Mesenteric fat pad (tissue), 1 donor: ENCODE data around the gene BID. TPM values are rescaled to one million over a fixed set of nuclear protein-coding genes. Genes with fewer than 3 reads are reported as not detected.
"Not testable (repeated sequence)": the region's sequence is repeated elsewhere in the genome, so short reads cannot be mapped to it uniquely, and the experiment has no call there.

Experiments
- DNase-seq: peaks from one replicate; pipeline ENCODE4 v3.0.0-alpha.2; 2020; ENCODE audit warnings: low spot score
- total RNA-seq: library from RNA; stranded (reverse); fragmentation: NEBNext Ultra II Directional; extraction: Animal tissue kit (Norgen Biotek cat#: 25700); gene quantifications from one replicate; pipeline ENCODE4 v1.2.1, GENCODE V29; 2021
- donor health status: DM: yes; HTN: yes; CAD: no.

BID gene
- total RNA-seq, 1 donor from 2014 or later = 30.6 TPM

DNA sequence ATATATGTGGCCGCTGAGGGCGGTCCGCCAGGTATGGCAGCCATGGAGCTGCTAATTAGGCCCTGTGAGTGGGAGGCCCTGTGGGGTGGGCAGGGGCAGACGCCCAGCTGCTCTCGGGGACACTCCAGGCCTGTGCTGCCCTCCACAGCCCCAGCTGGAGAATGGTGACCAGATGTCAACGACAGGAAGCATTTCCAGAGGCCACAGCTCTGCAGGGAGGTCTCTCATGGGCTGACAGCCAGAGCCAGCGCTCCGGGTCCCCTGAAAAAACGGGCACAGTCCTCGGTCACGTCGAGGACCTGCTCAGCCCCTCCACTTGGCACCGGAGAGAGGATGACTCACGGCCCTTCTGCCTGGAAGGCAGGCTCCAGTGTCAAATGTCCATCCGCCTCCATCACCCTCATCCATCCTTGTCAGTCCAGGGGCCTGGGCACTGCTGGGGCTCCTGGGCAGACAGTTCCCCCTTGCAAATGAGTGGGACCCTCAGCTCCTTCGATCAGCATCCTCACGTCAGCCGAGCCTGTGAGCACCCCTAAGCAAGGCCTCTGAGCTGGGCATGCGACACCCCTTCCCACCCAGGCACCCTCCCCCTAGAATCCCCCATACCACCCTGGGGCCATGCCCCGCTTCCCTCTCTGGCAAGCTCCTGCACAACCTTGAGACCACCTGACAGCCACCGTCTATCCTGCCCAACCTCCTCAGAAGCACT is 1.9 kb downstream of the BID start:
- DNase-seq = no peak

DNA sequence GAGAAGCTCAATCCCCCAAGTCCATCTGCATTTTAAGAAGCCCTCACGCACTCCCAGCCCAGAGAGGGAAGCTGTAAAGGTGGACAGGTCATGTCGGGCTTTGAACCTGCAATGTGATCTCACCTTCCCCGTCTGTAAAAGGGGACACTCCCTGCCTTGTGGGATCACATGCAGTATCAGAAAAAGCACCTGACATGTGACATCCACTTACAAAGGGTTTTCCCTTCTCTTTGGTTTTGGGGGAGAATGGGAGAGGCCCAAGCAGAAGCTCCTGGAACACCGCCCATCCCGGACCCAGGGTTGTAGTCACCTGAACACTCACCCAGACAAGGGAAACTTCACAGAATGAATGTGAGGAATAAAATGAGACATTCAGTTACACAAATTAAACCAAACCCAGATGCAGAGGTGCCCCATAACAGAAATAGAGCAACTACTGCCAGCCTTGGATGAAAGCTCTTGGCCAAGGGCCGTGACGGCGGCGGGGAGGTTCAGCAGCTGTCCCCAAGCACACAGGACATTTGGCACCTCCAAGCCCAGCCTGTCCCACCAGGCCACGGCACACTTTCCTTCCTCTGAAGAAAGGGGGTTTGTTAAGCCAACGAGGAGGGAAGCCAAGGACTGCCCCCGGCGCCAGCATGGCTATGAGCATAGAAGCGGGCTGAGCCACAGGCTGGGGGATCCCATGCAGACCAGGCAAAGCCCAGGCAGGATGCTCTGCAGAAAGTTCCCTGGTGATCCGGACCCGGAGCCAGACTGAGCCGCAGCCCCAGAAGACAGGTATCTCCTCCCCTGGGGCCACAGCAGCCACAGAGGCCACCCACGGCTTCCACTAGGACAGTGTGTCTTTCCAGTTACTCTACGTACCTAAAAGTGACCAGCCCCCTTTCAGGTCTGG is 3.8 kb downstream of the BID start:
- DNase-seq = no peak

DNA sequence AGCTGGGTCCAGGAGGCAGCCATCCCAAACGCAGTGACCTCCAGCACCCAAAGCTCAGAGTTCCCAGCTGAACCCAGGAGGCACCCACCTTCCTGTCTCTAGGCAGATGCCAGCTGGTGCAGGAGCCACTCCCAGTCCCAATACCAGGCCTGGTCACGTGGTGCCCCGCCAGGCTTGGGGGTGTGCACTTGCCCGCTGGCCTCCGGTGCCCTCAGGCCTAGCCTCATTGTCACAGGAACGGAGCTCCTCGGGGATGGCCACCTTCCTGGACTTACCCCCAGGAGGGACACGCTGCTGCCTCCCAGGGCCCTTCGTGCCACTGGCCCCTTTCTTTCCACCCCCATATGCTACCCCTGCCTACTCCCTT is 4.6 kb downstream of the BID start:
- DNase-seq = no peak

DNA sequence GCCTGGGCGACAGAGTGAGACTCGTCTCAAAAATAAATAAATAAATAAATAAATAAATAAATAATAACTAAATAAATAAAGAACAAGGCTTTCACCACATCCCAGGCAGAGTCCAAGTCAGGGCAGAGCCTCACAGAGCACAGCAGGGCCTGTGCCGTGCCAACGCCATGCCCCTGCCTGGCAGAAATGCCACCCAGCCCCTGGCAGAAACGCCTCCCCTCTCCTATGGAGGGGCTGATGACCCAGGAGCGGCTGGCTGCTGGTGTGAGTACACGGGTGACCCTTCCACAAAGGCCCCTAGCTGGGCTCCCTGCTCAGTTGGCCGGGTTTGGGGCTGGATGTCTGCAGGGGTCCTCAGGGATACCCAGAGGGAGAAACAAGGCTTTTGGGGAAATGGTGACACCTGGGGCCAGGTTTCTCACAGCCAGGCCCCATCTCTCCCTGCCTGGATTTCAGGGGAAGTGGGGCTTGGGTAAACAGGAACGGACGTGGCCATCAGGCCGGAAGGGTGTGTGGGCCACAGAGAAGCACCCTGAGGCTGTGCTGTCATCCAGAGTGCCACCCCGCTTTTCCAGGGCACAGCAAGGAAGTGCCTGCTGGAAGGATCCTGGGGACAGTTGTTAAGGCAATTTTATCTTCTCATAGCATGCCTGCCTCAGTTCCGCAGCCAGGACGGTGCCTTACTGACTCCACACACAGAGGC is 5.1 kb downstream of the BID start:
- no peak for DNase-seq

DNA sequence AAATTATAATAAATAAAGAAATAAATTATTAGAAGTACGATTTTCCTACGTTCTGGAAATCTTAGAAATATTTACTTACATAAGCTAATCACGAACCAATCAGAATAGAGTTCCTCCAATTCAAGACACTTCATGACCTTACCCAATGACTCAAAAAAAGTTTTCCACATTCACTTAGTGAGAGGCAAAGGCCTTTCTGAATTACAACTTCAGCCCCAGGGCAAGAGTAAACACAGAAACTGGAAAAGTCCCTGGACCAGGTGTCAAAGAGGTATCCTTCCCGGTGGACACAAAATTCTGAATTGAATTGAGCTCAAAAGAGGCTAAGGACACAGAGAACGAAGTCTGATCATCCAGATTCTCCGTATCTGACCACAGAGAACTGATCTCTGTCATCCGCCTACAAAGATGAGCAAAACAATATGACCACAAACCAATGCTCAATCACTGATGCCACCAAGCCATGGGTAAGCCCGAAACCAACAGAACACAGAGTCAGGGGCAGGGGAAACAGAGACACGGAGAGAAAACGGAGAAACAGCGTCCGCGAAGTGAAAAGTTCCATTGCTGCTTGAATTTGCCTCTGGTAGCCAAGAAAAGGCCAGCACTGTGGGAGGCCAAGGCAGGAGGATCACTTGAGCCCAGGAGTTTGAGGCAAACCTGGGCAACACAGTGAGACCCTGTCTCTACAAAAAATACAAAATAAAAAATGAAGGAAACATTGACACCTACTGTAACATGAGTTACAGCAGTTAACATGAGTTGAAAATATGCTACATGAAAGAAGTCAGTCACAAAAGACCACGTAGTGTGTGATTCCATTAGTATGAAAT is 6.8 kb downstream of the BID start:
- no peak for DNase-seq

DNA sequence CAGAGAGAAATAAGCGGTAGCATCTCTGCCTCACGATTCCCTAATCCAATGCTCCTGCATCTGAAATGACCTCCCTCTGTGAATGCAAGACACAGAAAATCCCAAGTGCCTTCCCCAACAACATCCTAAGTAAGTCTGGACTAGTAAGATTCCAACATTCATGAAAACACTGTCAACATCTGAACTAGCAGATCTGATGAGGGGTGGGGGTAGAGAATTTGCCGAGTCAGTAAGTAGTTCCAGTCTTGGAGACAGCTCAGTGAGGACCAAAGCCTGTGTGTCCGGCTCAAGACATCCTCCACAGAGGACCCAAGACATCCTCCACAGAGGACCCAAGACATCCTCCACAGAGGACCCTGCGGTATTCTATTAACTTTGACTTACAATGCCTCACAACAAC is 9.4 kb downstream of the BID start:
- DNase-seq = not testable (repeated sequence)

DNA sequence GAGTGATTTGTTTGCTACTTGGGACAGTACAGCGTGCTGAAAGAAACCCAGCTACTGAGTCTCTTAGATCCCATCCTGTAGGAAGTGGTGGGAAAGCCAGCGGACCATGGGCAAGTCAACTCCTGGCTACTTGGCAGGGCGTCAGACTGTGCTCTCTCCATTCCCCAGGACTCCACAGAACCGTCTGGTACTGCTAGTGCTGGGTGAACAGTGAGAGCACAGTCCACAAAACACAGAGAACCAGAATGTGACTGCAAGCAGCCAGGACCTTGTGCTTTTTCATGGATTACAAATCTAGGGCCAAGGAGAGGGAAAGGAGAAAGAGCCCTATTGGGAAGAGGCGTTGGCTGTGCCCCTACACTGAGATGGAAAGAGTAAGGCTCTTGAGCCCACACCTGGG is 10.2 kb downstream of the BID start:
- DNase-seq = no peak

DNA sequence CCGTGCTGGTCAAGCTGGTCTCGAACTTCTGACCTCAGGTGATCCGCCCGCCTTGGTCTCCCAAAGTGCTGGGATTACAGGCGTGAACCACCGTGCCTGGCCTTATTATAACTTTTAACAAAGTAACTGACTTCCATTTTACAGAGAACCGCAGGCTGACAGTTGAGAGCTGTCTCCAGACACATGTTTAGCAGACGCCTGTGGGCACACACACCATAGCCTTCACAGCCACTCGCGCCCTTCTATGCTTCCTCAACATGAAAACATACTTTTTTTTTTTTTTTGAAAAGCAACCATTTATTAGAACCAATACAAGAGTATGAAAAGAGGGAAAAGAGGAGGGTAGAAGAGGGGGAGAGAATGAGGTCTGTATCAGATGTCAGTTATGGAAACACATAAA is 10.8 kb downstream of the BID start:
- DNase-seq = not testable (repeated sequence)

DNA sequence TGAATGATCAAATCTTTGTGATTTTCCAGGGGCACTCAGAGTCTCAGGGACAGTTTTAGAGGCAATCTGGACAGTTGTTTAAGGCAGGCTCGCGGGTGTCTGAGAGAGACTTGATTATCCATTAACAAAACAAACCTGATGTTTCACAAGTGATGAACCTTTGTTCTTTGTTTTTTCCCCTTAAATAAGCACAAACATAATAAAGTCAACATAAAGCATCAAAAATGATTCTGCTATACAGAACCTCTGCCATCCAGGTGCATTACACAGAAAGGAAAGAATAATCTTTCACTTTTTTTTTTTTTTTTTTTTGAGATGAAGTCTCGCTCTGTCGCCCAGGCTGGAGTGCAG is 13.2 kb downstream of the BID start:
- DNase-seq = no peak

DNA sequence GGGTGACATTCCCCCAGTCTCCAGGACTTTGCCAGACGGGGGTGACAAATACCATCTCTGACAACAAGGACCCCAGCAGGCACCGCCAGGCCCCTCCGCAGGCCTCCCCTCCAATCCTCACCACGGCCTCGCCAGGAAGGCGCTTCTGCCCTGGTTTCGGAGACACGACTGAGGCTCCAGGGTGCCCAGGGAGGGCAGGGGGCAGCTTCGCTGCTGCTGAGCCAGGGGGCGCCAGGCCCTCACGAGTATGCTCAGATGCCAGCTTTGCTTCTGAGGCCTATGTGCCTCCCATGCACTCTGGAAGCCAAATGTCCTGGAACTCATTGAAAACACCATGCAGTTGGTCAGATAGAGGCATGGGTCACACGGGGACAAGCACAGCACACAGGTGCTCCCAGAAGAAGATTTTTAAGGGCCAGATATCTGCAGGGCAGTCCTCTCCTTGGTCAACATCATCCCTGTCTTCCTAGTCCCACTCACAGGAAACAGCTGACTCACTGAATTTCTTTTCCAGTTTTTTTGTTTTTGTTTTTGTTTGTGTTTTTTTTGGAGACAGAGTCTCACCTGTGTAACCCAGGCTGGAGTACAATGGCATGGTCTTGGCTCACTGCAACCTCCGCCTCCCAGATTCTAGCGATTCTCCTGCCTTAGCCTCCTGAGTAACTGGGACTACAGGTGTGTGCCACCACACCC is 19.9 kb downstream of the BID start:
- no peak for DNase-seq

DNA sequence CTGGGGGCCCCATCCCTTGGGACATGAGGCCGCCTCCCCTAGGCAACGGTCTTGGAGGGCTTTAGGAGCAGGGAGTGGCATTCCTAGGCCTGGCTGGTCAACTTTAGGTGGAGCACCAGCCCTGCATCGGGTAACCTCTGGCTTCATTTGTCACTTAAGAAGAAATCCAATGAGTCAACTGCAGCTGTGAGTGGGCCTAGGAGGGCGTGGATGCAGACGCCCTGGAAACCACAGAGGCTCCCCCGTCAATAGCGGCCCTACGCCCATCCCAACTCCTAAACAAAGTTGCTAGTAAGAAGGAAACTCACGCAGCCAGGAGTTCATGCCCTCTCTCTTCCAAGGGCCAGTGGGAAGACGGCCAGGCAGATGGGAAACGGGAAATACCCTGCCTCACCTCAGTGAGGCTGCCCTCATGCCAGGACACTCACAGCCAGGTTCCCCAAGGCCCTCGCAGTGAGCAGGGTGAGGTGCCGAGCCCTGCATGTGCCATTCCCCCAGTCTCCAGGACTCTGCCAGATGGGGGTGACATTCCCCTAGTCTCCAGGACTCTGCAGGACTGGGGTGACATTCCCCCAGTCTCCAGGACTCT is 20.8 kb downstream of the BID start:
- no peak for DNase-seq

DNA sequence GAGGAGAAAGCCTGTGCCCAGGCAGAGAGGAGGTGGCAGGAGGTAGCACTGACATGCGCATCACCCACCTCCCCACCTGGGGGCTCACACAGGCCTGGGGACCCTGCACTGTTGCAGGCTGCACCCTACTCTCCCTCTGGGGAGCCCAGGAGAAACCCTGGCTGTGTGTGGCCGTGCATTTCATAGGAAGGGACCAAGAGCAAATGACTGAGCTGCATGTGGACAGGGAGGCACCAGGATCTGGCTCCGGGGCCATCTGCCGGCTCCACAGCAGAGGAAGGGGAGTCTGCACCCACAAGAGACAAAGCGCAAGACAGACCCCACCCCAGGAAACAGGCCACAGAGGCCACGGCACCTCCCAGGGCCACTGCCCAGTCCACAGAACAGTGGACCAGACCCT is 22.7 kb downstream of the BID start:
- DNase-seq = no peak

DNA sequence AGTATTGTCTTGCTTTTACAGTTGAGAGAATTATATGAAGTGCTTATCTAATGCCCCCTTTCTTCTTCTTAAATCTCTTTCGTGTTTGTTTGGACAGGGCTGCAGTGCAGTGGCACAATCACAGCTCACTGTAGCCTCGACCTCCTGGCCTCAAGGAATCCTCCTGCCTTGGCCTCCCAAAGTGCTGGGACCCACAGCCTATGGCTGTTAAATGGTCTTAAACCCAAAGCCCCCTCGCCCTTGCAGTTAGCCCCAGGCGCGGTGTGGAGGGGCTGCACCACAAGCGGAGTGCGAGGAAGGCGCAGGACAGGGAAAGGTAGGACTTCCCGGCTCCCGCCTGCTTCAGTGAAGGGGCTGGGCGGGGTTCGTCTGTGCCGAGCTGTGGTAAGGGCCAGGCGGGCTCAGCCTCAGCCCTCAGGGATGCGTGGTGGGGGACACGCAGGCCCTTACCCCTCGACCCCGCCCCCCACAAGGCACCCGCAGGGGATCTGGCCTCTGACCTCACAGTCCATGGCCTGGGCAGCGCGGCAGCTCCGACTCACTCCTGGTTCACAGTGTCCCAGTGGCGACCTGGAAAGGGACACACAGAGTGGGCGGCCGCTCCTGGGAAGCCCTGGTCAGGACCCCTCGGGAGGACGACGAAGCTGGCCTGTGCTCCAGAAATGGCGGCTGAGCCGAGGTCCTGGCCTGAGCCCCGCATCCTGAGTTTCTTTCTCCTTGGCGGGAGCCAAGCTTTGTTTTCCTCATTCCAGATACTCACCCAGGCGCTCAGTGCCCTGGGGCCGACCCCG is 24.5 kb downstream of the BID start:
- no peak for DNase-seq

DNA sequence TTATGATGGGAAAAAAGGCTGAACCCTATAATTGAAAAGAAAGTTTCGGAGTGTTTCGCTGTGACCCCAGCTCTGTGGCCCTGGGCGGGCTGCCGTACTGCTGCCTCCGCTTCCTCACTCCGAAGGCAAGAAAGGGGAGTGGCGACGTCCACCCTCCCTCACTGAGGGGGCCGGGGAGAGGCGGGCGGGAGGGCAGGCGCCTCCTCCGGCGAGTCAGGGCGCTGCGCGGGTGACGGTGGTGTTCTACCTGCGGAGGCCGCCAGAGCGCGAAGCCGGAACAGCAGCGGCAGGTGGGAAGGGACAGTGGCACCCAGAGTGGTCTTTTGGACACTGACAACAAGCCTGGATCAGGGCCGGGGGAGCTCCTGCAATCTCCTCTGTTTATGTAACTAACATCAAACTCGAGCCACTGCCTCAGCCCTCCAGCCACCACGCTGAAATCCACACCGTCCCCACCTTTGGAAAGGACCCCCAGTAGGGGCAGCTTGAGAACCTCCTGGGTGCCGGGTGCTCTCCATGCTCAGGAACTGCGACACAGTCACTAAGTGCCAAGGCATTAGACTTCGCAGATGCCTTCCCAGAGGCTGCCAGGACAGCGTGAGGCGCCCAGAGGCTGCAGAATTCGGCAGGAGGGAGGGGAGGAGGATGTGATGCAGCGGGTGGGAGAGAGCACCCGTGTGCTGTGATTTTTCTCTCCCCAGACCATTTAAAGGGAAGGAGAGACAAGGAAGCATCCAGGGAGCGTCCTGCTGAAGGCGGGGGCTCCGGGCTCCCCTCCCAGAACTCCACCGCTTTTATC is 25.5 kb downstream of the BID start:
- no peak for DNase-seq

DNA sequence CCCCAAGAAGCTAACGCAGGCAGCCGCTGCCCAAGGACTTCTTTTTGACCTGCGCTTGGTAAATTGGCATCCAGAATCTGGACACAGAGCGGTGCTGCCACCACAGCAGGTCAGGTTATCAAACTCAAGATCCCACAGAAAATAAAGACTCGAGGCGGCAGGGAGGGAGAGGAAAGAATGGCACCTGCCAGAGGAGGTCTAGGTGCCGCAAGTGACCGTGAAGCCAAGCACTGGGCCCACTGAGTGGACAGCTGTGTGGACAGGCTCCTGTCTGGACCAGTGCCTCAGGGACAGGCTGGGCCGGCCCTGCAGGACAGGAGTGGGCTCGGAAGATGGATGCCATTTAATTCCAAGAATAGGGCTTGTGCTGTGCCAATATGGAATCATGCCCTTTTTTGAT is 27.4 kb downstream of the BID start:
- no peak for DNase-seq

DNA sequence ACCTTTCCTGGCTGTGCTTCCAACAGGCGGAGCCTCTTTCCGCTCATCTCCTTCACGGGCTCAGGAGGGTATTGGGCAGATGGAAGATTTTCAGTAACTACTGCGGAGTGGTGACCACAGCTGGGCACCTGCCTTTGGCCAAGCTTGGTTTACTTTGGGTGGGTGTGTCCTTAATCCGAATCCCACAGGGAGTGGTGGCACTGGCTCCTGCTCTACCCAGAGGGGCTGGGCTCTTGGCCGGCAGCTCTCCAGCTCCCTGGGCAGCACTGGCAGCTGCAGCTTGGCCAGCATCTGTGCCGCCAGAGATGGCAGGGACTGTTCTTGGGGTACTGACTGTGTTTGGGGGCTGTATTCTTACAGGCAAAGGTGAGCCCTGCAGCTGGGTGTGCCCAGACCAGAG is 29.8 kb downstream of the BID start:
- no peak for DNase-seq

DNA sequence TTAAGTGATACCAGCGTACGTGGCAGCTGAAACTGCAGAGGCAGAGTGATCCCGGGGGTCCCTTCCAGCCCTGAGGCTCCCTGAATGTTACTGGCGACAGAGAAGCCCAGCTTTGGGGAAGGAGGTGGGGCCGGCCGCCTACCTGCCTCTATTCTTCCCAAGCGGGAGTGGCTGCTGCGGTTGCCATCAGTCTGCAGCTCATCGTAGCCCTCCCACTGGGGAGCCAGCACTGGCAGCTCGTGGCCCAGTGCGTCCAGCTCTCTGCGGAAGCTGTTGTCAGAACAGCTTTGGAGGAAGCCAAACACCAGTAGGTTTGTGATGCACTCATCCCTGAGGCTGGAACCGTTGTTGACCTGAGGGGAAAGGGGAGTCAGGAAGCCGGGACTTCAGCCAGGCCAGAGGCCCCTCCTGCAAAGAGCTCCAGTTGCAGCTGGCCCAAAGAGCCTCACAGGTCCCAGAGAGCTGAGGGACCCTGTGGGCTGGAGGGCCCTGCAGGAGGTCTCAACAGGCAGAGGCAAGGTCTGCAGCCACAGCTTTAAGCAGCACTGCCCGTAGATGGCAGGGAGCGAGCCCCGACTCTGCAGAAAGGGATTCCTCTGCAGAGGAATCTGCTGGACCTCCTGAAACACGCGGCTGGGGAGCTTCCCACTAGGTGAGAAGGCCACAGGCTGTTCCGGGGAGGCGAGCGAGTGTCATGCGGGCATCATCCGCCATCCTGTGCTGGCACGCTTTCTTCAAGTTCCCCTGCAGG is 30.4 kb downstream of the BID start:
- no peak for DNase-seq

DNA sequence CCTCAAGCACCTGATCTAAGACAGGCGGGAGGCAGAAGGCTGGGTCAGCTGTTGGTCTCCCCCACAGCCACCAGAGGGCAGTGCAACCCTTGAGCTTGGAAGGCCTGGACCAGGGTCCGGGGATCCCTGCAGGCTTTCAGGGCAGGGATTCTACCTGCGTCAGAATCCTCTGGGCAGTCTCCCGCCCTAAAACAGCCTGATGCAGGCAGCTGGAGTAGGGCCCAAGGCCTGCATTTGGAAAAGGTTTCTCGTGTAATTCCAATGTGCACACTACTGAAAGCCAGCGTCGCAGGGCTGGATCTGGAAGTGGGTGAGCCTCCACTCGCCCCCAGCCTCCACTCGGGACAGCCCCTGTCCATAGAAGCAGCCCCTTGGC is 31.8 kb downstream of the BID start:
- DNase-seq = no peak
